CD14-positive monocyte (primary cell): ENCODE measurements around the gene MAPK1. TPM values are rescaled to one million over a fixed set of nuclear protein-coding genes. Genes with fewer than 3 reads are reported as not detected.

Experiments used
- DNase-seq, 3 donors: peaks; one replicate each; pipeline ENCODE4 v3.0.0-alpha.2; 2011 to 2022
- H2AFZ ChIP-seq: 2 replicates; pipeline ENCODE4 v1.6.0; 2012; ENCODE audit warnings: mild to moderate bottlenecking, low read depth, low read length, inconsistent platforms; ENCODE audit not compliant: insufficient read depth, poor library complexity, severe bottlenecking
- H3K27ac ChIP-seq, 2 donors: 1 replicate in 1 of 2; 2 replicates in 1 of 2; pipeline ENCODE4 v1.5.1; 2012 to 2013; ENCODE audit warnings: low read length in 2 of 2, control low read depth in 1 of 2, inconsistent platforms in 1 of 2, low read depth in 1 of 2, mild to moderate bottlenecking in 1 of 2
- H3K27me3 ChIP-seq, 2 donors: one replicate each; pipeline versions ENCODE4 v1.6.0 to v1.6.1; 2011 to 2013; ENCODE audit warnings: low read length in 2 of 2; ENCODE audit not compliant: control insufficient read depth in 2 of 2, insufficient read depth in 2 of 2
- H3K36me3 ChIP-seq, 2 donors: replicated peaks in 1 of 2; 1 replicate in 1 of 2; 2 replicates in 1 of 2; pipeline versions ENCODE4 v1.5.1 to v1.6.1; 2012 to 2013; ENCODE audit warnings: low read length in 2 of 2, control low read depth in 1 of 2, inconsistent platforms in 1 of 2, mild to moderate bottlenecking in 1 of 2; ENCODE audit not compliant: insufficient read depth in 2 of 2, control insufficient read depth in 1 of 2
- H3K4me1 ChIP-seq, 2 donors: 1 replicate in 1 of 2; 2 replicates in 1 of 2; pipeline versions ENCODE4 v1.5.1 to v1.6.1; 2012 to 2013; ENCODE audit warnings: low read length in 2 of 2, control low read depth in 1 of 2, inconsistent platforms in 1 of 2, mild to moderate bottlenecking in 1 of 2, moderate library complexity in 1 of 2; ENCODE audit not compliant: insufficient read depth in 2 of 2, control insufficient read depth in 1 of 2
- H3K4me2 ChIP-seq: replicated peaks from 2 replicates; pipeline ENCODE3; 2012; ENCODE audit warnings: low read length, moderate library complexity, mild to moderate bottlenecking; ENCODE audit not compliant: poor library complexity, severe bottlenecking; ENCODE audit errors: extremely low read depth
- H3K4me3 ChIP-seq, 3 experiments: fragments of 200-600 bp in 1 of 3; sonication (generic) in 1 of 3; replicated peaks in 1 of 3; 1 replicate in 2 of 3; 2 replicates in 1 of 3; pipeline ENCODE4 v1.5.1; 2011 to 2013; ENCODE audit warnings: low read length in 3 of 3, mild to moderate bottlenecking in 3 of 3, control low read depth in 2 of 3, low read depth in 2 of 3, inconsistent platforms in 1 of 3, moderate library complexity in 1 of 3
- H3K79me2 ChIP-seq: 2 replicates; pipeline ENCODE4 v1.6.0; 2012; ENCODE audit warnings: mild to moderate bottlenecking, control low read depth, inconsistent platforms, low read length, moderate library complexity; ENCODE audit not compliant: insufficient read depth
- H3K9ac ChIP-seq: 2 replicates; pipeline ENCODE4 v1.6.0; 2017; ENCODE audit warnings: low read length, mild to moderate bottlenecking; ENCODE audit not compliant: insufficient read depth, poor library complexity, severe bottlenecking
- H3K9me3 ChIP-seq, 2 donors: replicated peaks in 1 of 2; 1 replicate in 1 of 2; 2 replicates in 1 of 2; pipeline versions ENCODE4 v1.5.1 to v1.6.1; 2012 to 2013; ENCODE audit warnings: low read length in 2 of 2, control low read depth in 1 of 2; ENCODE audit not compliant: control insufficient read depth in 1 of 2, insufficient read depth in 1 of 2
- H4K20me1 ChIP-seq: 2 replicates; pipeline ENCODE4 v1.6.0; 2012; ENCODE audit warnings: mild to moderate bottlenecking, low read length, control low read depth, moderate library complexity; ENCODE audit not compliant: insufficient read depth
- H3K27ac Mint-ChIP-seq, 7 donors: one replicate each; pipeline ENCODE4 v1.8.0; 2020; ENCODE audit warnings: mild to moderate bottlenecking in 7 of 7, mixed read lengths in 7 of 7, moderate library complexity in 6 of 7, inconsistent platforms in 2 of 7
- H3K27me3 Mint-ChIP-seq, 3 donors: one replicate each; pipeline ENCODE4 v1.8.0; 2021 to 2022; ENCODE audit warnings: low read depth in 3 of 3, mild to moderate bottlenecking in 3 of 3, mixed read lengths in 3 of 3, moderate library complexity in 3 of 3, inconsistent platforms in 1 of 3
- H3K36me3 Mint-ChIP-seq, 2 donors: one replicate each; pipeline ENCODE4 v1.8.0; 2020; ENCODE audit warnings: mixed read lengths in 2 of 2, inconsistent platforms in 1 of 2, mild to moderate bottlenecking in 1 of 2
- H3K4me1 Mint-ChIP-seq: one replicate; pipeline ENCODE4 v1.8.0; 2020; ENCODE audit warnings: mild to moderate bottlenecking, mixed read lengths
- H3K4me3 Mint-ChIP-seq, 2 donors: one replicate each; pipeline ENCODE4 v1.8.0; 2020; ENCODE audit warnings: mild to moderate bottlenecking in 2 of 2, mixed read lengths in 2 of 2, moderate library complexity in 1 of 2
- H3K9me3 Mint-ChIP-seq, 7 donors: one replicate each; pipeline ENCODE4 v1.8.0; 2020 to 2022; ENCODE audit warnings: mixed read lengths in 7 of 7, mild to moderate bottlenecking in 6 of 7, moderate library complexity in 6 of 7, inconsistent platforms in 2 of 7
- WGBS: methylation state at CpG from one replicate; pipeline ENCODE4 v1.1.5; 2013; ENCODE audit warnings: missing lambda C conversion rate; ENCODE audit not compliant: insufficient coverage; 5-methylcytosine and 5-hydroxymethylcytosine counted together
- intact Hi-C, 2 donors: fragments of 100-400 bp; cut with micrococcal nuclease; formaldehyde crosslinking; loops; one replicate each; pipeline versions ENCODE4 v1.15.0 to v1.15.1; 2023
- polyA plus RNA-seq, 3 donors: library from polyadenylated mRNA; depleted of rRNA in 1 of 3; unstranded in 2 of 3; stranded (reverse) in 1 of 3; fragments of 300-500 nt in 2 of 3; fragments of >200 nt in 1 of 3; fragmentation: Illumina TruSeq in 2 of 3; gene quantifications; 1 replicate in 2 of 3; 2 replicates in 1 of 3; pipeline ENCODE4 v1.2.3, GENCODE V29; 2012 to 2021
- TF ChIP-seq, protein P1 (sequence below): fragments of 200-600 bp; IDR thresholded peaks from one replicate; pipeline ENCODE4 v1.8.0; 2022; ENCODE audit warnings: antibody characterized with exemption, mild to moderate bottlenecking

MAPK1 gene
- polyA plus RNA-seq, 3 donors = 47.0 to 148 (median 118) TPM

DNA sequence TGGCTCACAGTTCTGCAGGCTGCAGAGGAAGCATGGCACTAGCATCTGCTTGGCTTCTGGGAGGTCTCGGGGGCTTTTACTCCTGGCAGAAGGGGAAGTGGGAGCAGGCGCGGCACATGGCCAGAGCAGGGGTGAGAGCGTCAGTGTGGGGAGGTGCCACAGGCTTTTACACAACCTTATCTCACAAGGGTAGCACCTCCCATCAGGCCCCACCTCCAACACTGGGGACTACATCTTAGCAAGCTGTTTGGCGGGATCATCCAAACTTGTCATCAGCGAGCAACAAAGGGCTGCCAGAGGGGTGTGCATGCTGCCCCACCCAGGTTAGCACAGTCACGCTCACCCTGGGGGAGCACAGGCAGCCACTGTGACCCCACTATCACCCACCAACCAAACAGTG is 112.9 kb downstream of the MAPK1 start:
- Histone ChIP-seq H3K36me3 (peaks cover 25 to 41% of the 10 kb centered on the region in 2 donors), H3K4me2 (no peak overlapping the region), H3K79me2 (no peaks in the 10 kb centered on the region), H4K20me1 (peaks cover 14% of the 10 kb centered on the region), H3K4me1 (no peaks in the 10 kb centered on the region), H3K9ac (no peak overlapping the region), H3K27me3 (no peaks in the 10 kb centered on the region), H3K27ac (no peak overlapping the region), H2AFZ (no peak overlapping the region), H3K4me3 (no peak overlapping the region), H3K9me3 (no peaks in the 10 kb centered on the region)
- TF ChIP-seq, protein P1, sequence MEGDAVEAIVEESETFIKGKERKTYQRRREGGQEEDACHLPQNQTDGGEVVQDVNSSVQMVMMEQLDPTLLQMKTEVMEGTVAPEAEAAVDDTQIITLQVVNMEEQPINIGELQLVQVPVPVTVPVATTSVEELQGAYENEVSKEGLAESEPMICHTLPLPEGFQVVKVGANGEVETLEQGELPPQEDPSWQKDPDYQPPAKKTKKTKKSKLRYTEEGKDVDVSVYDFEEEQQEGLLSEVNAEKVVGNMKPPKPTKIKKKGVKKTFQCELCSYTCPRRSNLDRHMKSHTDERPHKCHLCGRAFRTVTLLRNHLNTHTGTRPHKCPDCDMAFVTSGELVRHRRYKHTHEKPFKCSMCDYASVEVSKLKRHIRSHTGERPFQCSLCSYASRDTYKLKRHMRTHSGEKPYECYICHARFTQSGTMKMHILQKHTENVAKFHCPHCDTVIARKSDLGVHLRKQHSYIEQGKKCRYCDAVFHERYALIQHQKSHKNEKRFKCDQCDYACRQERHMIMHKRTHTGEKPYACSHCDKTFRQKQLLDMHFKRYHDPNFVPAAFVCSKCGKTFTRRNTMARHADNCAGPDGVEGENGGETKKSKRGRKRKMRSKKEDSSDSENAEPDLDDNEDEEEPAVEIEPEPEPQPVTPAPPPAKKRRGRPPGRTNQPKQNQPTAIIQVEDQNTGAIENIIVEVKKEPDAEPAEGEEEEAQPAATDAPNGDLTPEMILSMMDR = no peak
- DNase-seq = no peak
- Mint-ChIP-seq H3K9me3 (no peaks in the 10 kb centered on the region), H3K4me1 (peaks cover 13% of the 10 kb centered on the region), H3K27ac (peak overlapping the region in 3 of 7 donors; percentile 5 to 75 (median 68)), H3K4me3 (no peak overlapping the region), H3K27me3 (peaks cover 0 to 4% (median 3%) of the 10 kb centered on the region in 3 donors), H3K36me3 (peaks cover 33 to 54% of the 10 kb centered on the region in 2 donors)
- 46% methylated on average over 4 of the region's 7 CpGs for WGBS
- intact Hi-C loops = no loop called here

DNA sequence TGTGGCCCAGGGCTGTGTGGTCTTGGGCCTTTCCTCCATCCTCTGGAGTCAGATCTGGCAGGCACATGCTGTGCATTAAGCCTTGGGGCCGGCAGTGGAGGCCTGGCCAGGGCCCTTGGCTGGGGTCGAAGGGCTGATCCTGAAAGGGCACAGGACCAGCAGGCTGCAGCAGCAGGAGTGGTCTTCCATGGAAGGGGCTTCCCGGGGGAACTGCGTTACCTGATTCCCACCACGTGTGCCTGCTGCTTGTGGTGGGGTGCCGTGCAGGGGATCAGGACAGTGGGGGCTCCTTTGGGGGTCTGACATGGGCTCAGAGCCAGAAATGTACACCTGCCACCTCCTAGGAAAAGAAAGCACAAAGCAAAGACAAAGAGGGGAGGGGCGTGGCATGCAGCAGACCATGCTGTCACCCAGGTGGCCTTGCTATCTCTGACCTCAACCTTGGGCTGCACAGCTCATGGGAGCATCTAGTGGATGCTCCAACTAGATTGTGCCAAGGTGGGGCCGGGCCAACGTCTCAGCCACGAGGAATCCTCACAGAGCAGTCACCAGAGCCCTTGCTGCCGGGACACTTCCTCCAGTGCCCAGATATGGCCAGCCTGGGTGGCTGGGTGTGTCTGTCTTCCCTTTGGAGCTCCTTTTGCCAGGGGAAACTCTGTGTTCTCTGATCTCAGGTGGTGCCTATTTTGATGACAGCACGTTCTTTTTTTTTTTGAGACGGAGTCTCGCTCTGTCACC is 113.9 kb downstream of the MAPK1 start:
- H3K27ac ChIP-seq = no peak overlapping the region
- peak overlapping the region in 2 of 7 donors; percentile 18 to 48 for H3K27ac Mint-ChIP-seq
- no peak overlapping the region for H3K9ac ChIP-seq

More for the DNA sequence above, 113.9 kb downstream of the MAPK1 start:
- Histone ChIP-seq H2AFZ (no peak overlapping the region), H3K79me2 (no peaks in the 10 kb centered on the region), H3K9me3 (no peaks in the 10 kb centered on the region), H3K27me3 (no peaks in the 10 kb centered on the region), H3K4me3 (no peak overlapping the region), H3K4me2 (no peak overlapping the region), H4K20me1 (peaks cover 5% of the 10 kb centered on the region), H3K4me1 (no peaks in the 10 kb centered on the region), H3K36me3 (peaks cover 15 to 31% of the 10 kb centered on the region in 2 donors)
- 87% methylated on average over 11 of the region's 14 CpGs for WGBS
- TF ChIP-seq, protein P1 = no peak
- DNase-seq = no peak
- intact Hi-C loops = no loop called here
- Mint-ChIP-seq H3K4me1 (peaks cover 13% of the 10 kb centered on the region), H3K36me3 (peaks cover 23 to 44% of the 10 kb centered on the region in 2 donors), H3K27me3 (peaks cover 0 to 3% (median 3%) of the 10 kb centered on the region in 3 donors), H3K9me3 (no peaks in the 10 kb centered on the region), H3K4me3 (no peak overlapping the region)
